HPDE6-E6E7 (cell line): ENCODE measurements around the gene POLR2L.

Experiments
- DNase-seq: peaks from one replicate; pipeline ENCODE4 v3.0.0; 2011; ENCODE audit warnings: missing footprints; ENCODE audit errors: extremely low spot score

The POLR2L gene

DNA sequence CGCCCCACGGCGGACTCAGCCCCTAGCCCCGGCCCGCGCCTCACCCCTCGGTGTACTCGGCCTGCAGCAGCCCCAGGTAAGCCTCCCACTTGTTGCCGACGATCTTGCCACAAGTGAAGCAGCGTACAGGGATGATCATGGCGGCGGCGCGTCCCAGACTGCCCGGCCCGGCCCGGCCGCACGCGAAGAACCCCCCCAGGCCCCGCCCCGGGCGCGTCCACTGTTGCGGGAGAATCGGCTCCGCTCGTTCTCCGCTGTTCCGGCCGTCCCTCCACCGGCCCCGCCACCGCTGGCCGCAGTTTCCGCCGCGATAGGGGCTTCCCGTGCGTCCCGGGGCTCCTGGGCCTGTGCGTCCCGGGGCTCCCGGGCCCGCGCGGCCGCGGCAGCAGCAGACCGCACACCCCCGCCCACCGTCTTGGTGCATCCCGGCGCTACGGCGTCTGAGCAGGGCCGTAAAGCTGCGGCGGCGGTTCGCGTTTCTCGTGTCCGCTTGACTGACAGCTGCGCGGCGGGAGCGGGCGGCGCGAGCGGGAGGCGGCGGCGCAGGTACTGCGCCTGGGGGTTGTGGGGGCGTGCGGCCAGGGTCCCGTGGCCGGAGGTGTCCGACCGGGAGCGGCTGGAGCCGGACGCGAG lies at the start of gene POLR2L, which contains the start of gene TSPAN4:
Gene POLR2L (minus strand): TSS at position 160 of the 633 bp plus-strand sequence. CDS start 21 bp downstream, at position 139.
Gene TSPAN4 (plus strand): TSS at position 483 of the 633 bp plus-strand sequence. CDS start 7,453 bp downstream, outside the sequence.
- no peak for DNase-seq

DNA sequence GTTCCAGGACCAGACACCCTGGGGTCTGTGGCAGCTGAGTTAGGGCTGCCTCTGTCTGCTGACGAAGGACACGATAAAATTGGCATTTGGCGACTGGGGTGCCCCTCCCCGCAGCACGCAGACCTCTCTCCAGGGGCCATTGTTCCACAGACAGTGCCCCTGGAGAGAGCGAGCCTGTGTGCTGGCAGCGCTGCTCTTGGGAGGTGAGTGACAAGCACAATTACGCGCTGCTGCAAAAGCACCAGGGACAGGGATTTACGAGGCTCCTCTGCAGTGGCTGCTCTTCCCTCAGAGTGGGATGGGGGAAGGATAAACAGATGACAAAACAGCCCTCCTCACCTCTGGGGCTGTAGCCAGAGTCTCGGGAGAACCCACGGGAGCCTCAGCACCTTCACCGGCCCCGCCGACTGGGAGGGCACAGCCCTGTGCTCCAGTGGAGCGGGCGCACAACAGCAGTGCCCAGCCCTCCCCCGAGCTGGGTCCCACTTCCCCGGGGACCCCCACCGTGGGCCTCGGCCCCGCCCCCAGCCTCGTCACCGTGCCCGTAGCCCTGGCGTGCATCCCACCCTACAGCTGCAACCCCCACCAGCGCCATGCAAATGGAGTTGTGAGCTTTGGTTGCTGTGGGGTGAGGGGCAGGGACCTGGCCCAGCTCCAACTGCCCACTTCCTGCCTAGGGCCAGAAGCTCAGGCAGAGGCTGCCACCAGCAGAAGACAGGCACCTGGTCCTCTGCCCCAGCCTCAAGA lies 48.6 kb upstream of the POLR2L start:
- no peak for DNase-seq

DNA sequence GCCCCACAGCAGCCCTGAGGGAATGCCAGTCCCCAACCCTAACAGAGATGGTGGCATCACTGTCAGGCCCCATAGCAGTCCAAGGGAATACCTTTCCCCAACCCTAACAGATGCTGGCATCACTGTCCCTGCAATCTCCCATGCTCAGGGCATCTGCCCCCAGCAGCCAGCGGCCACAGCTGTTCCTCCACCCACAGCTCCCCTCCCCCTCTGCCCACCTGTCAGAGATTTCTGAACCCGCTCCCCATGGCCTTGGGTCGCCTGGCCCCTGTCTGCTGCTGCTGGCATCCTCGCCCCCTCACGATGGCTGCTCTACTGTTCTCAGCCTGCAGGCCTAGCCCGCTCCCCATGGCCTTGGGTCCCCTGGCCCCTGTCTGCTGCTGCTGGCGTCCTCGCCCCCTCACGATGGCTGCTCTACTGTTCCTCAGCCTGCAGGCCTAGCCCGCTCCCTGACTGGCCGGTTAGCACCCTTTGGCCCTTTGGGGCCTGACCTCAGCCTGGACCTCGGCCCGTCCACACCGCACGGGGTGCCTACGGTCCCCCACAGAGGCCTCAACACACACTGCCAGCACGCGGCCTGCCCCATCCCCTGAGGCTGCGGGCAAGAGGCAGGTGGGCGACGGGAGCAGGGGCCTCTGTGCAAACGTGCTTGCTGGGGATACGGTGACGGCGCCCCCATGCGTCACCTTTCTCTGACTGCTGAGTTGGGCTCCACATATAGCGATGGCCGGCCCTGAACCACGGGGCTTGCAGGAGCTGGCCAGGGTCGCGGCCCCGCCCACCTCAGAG lies 47.6 kb upstream of the POLR2L start:
- no peak for DNase-seq

DNA sequence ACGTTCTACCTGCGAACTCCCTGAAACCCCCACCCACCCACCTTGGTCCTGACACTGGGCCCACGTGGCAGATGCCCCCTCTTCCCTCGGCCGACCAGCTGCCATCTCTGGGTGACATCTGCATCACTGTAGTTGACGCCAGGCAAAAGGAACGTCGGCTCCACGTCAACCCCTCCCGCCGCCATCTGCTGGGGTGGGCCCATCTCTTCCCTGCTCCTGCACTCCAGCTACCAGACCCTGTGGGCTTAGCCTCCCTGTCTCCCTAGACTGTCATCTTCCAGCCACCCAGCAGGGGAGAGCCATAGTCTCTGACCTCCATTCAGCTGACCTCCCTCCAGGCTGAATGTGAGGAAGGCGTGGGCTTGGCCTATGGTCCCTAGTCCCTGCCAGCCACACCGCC lies 46.9 kb upstream of the POLR2L start:
- DNase-seq, result no peak

DNA sequence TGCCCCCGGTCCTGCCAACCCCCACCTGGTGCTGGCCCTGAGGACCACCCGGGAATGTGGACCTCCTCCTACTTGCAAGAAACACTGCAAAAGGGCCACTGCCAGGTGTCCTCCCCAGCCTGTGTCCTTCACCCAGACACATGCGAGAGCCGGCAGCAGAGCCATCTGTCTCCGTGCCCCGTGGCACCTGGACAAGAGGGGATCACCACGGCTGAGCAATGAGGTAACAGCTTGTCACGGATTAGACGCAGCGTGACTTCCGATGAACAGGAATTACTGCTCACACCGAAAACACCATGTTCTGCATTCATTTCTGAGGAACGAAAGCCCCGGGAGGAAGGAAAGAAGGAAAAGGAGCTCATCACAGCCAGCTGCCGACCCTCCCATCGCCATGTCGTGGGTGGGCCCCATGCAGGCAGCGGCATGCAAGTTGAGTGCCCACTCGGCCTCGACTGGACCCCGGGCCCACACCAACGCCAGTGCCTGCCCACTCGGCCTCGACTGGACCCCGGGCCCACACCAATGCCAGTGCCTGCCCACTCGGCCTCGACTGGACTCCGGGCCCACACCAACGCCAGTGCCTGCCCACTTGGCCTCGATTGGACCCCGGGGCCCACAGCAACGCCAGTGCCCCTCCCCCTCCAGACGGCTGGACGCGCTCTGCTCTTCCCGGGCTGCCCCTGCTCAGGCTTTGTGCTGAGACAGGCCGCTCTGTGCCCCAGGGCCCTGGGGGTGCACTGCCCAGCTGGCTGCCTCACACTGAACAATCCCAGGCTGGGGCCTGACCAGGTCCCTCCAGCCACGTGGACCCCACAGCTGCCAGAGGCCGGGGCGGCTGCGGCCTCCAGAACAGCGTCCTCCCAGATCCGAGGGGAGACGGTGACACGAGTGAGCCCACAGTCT lies 46.2 kb upstream of the POLR2L start:
- DNase-seq, result no peak

DNA sequence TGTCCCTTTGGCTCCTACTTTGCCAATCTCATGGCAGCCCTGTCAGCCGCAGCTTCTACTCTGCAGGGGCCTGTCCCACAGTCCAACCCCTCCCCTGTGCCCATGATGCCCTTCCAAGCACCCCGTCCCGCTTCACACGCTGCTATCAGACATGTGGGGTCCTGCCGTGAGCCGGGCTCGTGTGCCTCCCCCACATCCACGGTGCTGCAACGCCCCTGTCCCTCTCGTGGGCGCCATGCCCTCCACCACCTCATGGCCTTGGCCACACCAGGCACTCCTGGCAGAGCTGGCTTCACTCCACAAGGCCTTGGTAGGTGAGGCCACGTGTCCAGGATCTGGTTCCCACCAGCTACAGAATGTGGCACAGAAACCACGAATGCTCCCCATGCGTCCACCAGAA lies 45.3 kb upstream of the POLR2L start:
- no peak for DNase-seq

DNA sequence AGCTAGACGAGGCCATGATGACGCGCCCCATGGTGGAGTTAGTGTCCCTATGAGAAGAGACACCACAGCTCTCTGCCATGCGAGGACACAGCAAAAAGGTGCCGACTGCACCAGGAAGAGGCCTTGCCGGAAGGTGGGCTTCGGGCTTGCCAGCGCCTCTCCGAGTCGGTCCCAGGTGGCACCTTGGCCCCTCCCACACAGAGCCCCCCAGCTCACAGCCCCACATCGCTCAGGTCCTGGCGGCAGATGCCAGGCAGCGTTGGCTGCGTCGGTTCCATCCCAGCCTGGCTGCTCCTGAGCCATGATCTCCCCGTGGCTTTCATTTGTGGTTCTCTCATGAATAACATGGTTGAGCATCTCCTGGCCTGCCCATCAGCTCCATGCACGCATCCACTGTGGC lies 44.2 kb upstream of the POLR2L start:
- no peak for DNase-seq

DNA sequence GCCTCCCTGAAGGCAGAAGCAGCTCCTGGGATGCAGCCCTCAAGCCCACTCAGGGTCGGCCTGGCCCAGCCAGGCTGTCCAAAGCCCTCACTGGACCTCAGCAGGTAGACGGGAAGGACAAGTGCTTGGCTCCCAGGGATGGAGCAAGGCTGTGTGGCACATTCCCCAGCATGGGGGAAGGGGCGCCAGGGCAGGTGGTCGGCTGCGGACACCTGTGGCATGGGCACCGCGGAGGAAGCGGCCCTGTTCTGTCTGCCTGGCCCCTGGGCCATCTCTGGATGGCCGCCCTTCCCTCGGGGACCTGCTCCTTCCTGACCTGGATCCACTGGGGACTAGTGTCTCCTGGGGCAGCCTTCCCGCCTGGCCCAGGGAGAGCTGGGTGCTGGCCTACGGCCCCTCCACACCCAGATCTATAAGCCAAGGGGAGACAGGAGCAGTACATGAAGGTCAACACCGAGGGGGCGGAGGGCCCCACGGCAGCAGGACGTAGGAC lies 42.3 kb upstream of the POLR2L start:
- DNase-seq, result no peak

DNA sequence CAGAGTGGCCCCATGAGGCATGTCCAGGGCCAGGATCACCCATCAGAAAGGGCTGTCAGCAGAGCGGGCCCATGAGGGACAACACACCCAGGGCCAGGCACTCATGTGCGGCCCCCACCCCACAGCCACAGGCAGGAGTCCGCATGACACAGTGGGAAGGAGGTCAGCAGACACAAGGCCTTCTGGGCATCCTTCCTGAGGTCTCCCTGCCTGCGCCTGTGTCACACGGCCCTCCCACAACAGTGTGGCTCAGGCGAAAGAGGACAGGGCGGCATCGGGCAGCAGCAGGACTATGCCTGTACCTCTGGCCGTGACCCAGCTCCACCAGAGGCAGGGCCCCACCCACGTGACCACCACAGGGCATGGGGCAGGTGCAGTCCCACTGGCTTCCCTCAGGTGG lies 41.2 kb upstream of the POLR2L start:
- DNase-seq, result no peak

DNA sequence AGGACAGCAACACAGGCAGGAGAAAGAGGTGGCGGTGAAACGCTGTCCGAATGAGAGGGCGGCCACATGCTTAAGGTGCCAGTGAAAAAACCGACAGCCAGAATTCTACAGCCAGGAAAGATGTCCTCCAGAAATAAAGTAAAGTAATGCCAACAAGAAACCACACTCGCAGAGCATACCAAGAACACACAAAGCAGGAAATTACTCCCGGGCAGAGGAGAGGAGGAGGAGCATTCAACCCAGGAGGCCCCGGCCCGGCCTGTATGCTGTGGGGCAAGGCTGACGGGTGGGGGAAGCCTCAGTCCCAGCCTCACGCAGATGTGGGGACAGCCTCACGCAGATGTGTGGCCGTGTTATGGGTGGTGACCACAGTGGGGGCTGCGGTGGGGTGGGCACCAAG lies 40.3 kb upstream of the POLR2L start:
- DNase-seq, result no peak

DNA sequence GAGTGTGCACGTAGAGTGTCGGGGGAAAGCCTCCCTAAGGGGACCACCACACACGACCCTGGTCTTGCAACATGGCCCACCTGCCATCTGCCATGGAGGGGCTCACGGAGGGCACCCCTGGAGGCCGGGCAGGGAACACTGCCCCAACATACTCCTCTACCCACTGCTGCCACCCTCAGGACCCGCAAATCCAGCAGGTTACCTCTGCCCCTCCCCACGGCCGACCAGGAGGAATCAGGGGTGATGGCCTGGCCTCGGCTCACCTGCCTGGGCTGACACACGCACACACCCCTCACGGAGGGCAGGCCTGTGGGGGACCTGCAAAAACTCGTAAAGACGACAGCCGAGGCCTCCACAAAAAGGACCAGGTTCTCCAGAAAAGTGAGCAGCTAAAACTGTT lies 38.1 kb upstream of the POLR2L start:
- no peak for DNase-seq

DNA sequence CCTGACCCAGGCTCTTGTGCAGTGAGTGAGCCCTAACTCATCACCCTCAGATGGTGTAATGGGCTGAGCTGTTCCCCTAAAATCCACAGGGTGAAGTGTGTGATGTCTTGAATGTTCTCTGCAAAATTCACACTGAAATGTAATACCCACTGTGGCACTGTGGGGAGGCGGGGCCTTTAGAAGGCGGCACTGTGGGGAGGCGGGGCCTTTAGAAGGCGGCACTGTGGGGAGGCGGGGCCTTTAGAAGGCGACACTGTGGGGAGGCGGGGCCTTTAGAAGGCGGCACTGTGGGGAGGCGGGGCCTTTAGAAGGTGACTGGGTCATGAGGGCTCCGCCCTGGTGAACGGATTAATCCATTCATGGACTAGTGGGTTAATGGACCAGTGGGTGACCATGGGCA lies 35.2 kb upstream of the POLR2L start:
- no peak for DNase-seq

DNA sequence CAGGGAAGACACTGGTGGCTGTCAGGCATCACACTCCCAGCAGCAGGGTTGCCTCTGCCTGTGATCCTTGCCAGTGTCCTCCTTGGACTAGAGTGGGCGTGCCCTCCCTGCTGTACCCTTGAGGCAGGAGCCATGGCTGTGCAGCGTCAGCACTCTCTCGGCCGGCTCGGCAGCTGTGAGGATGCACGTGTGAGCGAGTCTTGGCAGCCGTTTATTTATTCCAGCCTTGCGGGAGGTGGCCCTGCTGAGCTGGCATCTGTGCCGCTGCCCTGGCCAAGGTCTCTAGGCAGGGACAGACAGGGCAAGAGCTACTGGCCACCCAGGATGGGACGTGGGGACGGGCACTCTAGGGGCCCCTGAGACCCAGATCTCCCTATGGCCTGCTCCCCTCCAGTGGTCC lies 34.2 kb upstream of the POLR2L start:
- DNase-seq, result no peak

DNA sequence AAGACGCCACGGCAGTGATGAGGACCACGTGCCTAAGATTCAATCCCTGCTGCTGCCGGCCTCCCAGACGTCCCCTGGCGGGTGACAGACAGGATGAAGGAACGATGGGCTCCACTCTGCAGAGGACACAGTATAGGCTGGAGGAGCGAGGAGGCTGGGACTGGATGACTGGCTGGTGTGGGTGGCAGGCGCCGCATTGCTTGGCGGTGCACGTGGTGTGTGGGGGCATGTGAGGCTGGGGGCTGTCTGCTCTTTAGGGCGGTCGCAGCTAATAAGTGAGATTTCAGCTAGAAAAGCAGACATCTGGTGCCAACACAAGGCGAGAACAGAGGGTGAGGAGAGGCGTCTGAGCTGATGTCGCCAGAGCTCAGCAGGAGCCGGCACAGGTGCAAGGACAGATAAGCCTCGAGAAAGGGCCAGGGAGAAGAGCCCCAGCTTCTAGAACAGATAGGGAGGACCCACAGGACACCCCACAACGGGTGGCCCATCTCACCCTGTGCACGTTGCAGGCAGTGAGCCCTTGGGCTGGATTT lies 33.5 kb upstream of the POLR2L start:
- DNase-seq, result no peak

DNA sequence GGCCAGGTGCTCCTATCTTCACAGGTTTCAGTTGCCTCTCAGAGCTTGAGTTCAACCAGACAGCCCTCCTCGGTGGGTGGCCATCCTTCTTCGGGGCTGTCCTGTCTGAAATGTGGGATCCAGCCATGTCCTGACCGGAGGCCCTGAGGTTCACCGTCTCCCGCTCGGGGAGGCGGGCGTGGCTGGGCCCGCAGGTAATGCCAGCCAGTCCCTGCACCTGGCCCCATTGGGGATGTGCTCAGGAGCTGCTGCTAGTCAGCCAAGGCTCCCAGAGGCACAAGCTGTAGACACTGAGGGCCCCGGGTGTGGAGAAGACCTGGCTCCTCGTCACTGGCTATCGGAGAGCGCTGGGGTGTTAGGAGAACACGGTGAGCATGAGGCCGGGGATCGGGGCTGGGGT lies 32.9 kb upstream of the POLR2L start:
- DNase-seq, result no peak

DNA sequence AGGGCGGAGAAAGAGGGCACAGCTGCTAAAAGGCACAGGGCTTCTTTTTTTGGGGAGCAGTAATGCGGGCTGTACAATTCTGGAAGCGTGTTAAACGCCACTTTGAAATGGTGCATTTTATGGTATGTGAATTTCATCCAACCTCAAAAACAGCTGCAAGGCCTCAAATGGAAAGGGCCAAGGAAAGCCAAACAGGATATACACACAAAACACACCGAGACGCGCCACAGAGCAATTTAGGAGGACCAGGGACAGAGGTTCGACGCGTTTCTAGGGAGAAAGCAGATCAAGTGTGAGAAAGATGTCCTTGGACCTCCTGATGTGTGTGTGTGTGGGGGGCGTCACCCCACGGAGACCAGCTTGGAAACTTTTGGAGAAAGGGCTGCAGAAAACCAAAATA lies 31.4 kb upstream of the POLR2L start:
- DNase-seq, result no peak

DNA sequence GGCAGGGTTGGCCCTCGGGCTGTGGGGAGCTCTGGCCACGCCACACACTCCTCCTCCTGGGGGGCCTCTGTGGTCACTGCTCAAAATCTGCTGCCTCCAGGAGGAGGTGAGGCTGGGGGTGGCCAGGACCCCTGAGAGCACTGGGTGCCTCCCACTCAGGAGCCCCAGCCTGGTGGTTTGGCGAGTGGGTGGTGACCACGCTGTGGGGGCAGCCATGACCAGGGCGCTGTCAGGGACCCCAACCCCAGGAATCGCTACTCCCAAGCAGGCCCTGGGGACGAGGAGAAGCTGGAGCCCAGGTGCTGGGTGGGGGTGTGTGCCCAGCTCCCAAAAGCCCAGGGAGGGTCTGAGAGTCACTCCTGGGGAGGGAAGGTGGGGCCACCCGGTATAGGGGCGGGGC lies 30.5 kb upstream of the POLR2L start:
- DNase-seq, result no peak

DNA sequence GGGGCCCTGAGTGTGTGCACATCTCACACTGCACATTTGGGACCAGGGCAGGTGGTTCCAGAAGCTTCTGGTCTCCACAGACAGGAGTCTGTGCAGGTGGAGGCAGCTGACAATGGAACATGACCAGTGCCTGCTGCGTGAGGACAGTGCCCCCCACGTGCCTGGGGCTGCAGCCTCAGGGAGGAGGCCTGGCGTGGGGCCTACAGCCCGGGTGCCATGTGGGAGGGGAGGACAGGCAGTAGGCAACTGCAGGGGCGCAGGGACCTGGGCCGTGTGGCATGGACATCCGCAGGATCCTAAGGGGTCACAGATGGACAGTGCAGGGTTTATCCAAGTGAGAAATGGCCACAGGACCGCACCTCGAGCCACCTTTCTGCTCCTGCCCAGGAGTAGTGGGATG lies 29.1 kb upstream of the POLR2L start:
- no peak for DNase-seq

DNA sequence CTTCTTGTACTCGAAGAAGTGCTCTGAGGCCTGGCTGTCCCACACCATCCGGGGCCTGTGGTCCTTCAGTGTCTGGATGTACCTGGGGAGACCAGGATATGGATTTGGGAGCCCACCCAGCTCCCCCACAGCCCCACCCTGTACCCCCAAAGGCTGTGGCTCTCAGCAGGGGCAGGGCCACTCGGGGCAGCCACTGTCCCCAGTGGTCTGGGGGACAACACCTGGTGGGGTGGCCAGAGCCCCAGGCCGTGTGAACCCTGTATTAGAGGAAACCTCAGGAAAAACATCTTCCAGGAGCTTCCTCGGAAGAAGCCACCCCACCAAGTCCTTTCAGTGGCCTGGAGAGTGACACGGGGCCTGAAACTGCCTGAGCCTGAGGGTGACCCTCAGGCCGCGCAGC lies 28.1 kb upstream of the POLR2L start:
- DNase-seq, result no peak

DNA sequence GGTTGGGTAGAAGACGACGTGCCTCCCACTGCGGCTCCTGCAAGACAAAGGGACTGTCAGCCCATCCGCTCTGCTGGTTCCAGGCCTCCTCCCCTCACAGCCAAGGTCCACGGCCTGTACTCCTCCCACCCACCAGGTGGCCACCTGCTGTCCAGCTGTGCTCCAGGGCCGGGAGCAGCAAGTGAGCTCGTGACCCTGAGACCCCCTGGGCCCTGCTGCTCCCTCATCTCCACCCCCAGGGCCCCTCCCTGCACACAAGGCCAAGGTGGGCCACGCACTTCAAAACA lies 27.7 kb upstream of the POLR2L start:
- DNase-seq, result no peak

DNA sequence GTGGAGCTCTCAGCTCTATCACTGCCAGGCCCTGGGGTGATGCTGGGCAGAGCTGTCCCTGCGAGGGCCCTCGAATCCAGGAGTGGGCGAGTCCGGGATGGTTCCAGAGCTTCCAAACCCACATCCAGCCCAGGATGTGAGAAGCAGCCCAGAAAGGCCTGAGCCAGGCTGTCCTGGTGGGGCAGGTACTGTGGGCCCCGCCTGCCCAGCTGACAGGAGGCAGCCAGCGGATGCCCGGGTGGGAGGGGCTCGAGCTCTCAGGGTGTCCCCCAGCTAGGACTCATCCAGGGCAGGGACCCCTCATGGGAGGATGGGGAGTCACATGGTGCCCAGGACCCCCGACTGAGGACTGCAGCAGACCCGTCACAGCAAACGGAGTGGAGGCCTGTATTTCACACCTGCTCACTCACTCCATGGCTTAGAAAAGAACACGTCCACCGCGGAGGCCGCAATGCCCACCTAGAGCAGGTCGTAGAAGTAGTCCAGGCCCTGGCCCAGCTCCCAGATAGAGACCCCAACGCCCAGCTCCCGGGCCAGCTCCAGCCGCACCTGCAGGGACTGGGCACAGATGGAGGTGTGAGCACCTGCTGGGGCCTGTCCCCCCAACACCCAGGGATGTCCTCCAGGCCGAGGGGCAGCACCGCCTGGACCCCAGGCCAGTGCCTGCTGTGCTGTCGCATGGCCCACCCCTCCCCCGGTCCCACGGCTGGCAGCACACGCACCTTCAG lies 27.2 kb upstream of the POLR2L start:
- no peak for DNase-seq
